Astrocyte of the spinal cord (primary cell): ENCODE results near the gene SMOC2.

Experiments used
- DNase-seq: peaks from one replicate; pipeline ENCODE4 v3.0.0; 2011; ENCODE audit warnings: low read depth, low spot score
- H3K4me3 ChIP-seq: 2 replicates; pipeline ENCODE4 v1.5.1; 2011; ENCODE audit warnings: low read depth, mild to moderate bottlenecking, low read length, moderate library complexity
- in situ Hi-C: cut with HindIII; loops from 2 replicates; pipeline ENCODE4 v1.10.0; 2017; ENCODE audit warnings: low sequenced_read_pairs
- TF ChIP-seq, protein P1 (sequence below): IDR thresholded peaks from 2 replicates; pipeline ENCODE4 v1.5.1; 2012; ENCODE audit warnings: low read depth, mild to moderate bottlenecking, low read length, inconsistent platforms

The SMOC2 gene

DNA sequence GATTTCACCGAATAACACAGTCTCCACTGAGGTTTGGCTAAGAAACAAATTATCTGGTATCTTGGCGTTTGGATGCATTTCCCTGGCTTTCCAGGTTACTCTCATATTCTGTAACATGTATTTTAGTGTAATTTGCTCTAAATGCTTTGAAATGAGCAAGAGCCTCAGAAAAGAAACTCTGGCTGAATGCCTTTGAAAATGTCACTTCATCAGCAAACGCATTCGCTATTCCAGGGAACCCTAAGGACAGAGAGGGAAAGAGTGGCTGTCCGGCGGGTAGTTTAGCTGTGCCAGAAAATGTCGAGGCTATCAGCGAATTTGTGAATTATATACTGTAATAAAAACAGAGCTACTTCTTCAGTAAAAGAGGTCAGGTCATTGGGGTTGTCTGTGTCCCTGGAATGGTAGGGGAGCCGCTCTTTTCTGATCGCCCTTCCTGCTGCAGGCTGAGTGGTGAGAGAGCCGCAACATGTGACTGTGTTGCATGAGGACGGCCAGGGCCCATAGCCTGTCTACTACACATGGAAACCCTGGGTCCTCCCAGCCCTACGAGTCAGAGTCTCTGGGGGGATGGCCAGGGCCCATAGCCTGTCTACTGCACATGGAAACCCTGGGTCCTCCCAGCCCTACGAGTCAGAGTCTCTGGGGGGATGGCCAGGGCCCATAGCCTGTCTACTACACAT lies 57.3 kb downstream of the SMOC2 start:
- no peak overlapping the region for H3K4me3 ChIP-seq
- no peak for DNase-seq
- TF ChIP-seq, protein P1, sequence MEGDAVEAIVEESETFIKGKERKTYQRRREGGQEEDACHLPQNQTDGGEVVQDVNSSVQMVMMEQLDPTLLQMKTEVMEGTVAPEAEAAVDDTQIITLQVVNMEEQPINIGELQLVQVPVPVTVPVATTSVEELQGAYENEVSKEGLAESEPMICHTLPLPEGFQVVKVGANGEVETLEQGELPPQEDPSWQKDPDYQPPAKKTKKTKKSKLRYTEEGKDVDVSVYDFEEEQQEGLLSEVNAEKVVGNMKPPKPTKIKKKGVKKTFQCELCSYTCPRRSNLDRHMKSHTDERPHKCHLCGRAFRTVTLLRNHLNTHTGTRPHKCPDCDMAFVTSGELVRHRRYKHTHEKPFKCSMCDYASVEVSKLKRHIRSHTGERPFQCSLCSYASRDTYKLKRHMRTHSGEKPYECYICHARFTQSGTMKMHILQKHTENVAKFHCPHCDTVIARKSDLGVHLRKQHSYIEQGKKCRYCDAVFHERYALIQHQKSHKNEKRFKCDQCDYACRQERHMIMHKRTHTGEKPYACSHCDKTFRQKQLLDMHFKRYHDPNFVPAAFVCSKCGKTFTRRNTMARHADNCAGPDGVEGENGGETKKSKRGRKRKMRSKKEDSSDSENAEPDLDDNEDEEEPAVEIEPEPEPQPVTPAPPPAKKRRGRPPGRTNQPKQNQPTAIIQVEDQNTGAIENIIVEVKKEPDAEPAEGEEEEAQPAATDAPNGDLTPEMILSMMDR, result no peak
- in situ Hi-C loops, result no loop called here

DNA sequence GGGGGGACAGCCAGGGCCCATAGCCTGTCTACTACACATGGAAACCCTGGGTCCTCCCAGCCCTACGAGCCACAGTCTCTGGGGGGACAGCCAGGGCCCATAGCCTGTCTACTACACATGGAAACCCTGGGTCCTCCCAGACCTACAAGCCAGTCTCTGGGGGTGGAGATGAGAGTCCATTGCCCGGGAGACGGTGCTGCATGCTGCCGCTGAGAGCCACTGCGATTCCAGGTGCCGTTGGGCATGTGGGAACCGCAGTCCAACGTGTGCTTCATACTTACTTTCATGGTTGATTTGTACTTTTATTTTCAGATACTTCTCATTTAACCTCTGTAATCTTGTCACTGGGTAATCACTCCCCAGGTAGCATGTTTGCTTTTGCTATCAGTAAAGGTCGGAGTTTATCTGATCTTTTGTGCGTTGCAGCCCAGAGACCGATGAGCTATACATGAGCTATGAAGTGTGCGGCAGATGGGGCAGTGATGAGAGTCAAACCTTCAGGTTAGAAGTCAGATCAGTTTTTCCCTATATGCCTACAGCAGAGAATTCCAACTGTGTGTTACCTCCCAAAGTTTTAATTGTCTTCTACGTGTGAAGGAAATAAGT lies 58.2 kb downstream of the SMOC2 start:
- H3K4me3 ChIP-seq, result no peak overlapping the region
- TF ChIP-seq, protein P1, result no peak
- in situ Hi-C loops, result no loop called here
- no peak for DNase-seq

DNA sequence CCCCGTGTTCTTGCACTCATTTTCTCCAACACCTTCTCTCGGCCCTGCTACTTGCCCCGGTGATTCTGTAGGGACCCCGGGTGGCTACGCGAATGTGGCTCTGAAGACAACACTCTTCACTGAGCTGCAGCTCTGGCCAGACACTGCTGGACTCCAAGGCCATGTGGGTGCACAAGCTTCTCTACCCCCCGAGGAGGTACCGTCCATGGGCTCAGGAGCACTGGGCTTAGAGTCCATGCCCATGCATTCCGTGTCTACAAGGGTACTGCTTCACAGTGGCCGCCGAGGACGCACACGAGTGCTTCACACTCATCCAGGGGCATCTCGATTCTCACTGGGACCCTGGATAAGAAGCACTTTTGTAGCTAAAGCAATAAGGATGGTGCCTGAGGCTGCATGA lies 59.5 kb downstream of the SMOC2 start:
- DNase-seq, result no peak
- in situ Hi-C loops, result no loop called here
- H3K4me3 ChIP-seq, result no peak overlapping the region
- TF ChIP-seq, protein P1, result no peak

DNA sequence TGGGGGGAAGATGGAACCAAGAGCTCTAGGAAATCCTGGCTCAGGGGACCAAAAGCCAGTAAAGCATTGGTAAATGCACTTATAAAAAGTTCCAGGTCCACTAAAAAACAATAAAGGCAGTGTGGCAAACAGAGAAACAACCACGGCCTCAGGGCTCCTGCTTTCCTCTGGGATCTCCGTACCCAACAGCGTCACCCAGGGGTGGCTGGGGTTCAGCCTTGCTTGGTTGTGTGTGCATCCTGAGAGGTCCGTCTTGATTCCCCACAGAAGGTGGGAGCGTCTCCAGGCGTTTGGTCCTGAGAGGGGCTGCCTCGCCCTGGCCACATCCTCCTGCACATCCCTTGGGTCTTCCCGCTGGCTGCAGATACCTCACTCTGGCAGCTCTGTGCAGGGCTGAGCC lies 60.6 kb downstream of the SMOC2 start:
- in situ Hi-C loops, result no loop called here
- H3K4me3 ChIP-seq, result no peak overlapping the region
- TF ChIP-seq, protein P1, result no peak
- DNase-seq, result no peak

DNA sequence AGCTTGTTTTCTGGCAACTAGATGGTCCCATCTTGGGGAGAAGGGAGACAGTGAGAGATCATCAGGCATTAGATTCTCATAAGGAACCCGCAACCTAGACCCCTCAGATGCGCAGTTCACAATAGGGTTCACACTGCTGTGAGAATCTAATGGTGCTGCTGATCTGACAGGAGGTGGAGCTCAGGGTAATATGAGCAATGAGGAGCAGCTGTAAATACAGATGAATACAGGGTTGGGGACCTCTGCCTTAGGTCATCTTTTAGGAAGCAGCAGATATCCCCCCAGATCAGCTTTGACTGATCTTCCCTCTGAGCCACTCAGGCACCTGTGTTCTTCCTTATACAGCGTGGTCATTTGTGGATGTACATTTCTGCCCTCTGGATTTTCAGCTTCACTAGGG lies 63.4 kb downstream of the SMOC2 start:
- in situ Hi-C loops, result no loop called here
- H3K4me3 ChIP-seq, result no peak overlapping the region
- no peak for DNase-seq
- TF ChIP-seq, protein P1, result no peak

DNA sequence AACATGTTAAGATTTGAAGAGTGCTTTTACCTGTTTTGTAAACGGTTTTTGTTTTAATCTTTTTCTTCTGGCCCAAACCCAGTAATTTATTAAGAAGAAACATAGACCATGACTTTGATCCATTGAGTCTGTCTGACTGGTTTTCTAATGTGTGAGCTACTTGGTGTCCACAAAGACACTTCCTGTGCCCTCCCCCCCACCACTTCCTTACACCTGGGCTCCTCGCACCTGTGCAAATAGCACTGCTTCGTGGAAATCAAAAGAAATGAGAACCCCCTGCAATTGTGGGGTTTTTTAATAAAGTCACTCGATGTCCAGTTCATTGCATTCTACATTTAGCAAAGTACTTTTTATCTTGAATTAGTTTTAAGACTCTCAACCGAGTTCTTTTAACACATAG lies 65.5 kb downstream of the SMOC2 start:
- TF ChIP-seq, protein P1, result no peak
- no peak for DNase-seq
- in situ Hi-C loops, result no loop called here

More for the DNA sequence above, 65.5 kb downstream of the SMOC2 start:
- no peak overlapping the region for H3K4me3 ChIP-seq
